CD4-positive, alpha-beta T cell treated with Interleukin-17A for 4 hours (primary cell): ENCODE data around the gene EXTL1.

Experiments
- DNase-seq: peaks from one replicate; pipeline ENCODE4 v3.0.0-alpha.2; 2020; ENCODE audit warnings: mixed read lengths

EXTL1 gene

DNA sequence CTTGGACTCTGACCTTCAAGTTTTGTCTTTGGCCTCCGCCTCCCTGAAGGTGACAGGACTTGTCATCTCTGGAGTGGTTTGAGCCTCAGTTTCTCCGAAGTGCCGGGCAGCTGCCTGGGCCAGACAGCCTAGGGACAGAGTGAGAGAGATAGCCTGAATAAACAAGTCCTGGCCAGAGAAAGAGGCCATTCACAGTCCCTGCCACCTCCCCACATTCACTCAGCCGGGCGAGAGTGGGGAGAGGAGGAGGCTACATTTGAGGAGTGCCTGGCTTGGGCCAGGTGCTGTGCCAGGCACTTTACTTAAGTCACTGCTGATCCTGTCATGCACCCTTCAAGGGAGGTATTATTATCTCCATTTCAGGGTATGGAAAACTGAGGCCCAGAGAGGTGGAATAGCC lies 3.5 kb downstream of the EXTL1 start:
- DNase-seq: no peak

DNA sequence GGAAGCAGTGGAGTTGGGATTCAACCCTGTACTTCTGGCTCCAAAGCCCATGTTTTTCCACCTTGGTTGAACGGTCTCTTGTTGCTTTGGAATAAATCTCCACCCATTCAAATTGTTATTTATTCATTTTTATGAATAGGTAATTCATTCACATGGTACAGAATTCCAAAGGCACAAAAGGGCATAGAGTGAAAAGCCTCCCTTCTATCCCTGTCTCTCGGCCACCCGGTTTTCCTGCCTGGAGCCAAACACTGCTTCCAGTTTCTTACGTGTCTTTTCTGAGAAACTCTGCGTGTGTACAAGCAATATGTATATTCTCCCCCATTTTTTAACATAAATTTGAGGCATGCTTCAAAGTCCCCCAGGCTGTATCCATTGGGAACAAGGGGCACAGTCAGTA lies 3.9 kb downstream of the EXTL1 start:
- no peak for DNase-seq

DNA sequence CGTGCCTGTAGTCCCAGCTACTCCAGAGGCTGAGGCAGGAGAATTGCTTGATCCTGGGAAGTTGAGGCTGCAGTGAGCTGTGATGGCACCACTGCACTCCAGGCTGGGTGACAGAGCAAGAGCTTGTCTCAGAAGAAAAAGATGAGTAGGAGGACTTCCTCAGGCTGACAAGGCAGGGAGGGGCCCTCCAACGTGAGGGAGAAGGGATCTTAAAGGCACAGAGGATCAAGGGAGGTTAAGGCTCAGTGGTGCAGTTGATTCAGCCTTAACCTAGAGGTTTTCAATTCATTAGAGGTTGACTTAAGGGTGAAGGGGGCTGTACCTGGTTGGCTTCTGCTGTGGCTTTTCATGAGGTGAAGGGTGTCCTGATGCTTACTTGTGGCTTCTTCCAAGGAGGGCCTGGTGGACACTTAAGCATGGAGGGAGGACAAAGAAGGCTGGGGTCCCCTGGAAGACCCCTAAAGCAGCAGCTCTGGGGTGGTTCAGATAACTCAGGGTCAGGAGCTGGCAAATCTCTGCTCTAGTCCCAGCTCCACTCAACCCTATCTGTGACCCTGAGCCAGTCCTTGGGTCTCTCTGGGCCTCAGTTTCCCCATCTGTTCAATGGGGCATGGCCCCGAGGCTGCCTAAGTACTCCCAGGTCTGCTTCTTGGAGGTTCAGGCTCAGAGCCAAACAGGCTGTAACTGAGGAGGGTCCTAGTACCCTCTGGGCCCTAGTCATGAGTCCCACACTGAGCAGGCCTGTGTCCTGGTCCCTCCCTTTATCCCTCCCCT lies 6.3 kb downstream of the EXTL1 start:
- DNase-seq: no peak

DNA sequence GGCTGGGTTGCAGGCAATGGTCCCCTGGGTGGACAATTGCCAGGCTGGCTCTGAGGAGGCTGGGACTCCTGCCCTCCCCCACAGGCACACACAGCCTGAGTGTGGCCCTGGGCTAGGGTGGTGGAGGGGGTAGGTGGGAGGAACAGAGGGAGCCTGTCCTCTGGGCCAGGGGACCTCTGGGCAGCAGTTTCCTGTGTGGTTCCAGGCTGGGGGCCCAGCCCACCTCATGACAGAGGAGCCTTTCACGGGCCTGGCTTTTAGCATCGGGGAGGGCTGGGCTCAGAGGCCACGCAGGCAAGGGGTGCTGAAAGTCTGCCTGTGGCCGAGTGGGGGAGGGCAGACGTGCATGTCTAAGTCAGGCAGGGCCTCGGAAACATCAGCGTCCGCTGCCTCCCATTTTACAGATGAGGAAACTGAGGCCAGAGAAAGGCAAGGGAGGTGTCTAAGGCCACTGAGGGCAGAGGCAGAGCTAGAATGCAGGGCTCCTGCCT lies 7.0 kb downstream of the EXTL1 start:
- no peak for DNase-seq

DNA sequence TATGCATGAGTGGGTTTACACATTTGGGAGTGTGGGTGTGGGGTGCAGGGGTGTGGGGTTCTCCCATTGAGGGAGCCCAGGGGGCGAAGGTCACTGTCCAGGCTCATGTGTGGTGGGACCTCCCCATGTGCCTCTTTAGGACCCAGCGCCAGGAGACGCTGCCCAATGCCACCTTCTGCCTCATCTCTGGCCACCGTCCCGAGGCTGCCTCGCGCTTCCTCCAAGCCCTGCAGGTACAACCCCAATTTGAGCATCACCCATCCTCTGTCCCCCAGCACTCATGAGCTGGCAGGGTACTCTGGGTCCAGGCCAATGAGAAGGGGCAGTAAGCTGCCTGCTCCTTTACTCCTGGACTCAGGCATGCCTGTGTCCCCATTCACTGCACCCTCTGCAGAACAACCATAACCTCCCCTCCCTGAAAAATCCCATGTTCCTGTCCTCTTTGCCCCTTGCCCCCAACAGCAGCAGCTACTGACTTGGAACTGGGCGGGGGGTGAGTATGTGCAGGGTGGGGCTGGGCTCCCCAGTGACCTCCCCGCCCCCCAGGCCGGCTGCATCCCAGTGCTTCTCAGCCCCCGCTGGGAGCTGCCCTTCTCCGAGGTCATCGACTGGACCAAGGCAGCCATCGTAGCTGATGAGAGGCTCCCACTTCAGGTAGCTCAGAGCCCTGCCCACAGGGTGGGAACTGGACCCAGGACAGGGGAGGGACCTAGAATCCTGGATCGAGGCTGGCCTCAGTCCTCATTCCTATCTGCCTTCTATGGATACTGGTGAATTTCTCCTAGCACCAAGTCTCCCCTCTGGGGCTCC lies 7.7 kb downstream of the EXTL1 start:
- DNase-seq: no peak

DNA sequence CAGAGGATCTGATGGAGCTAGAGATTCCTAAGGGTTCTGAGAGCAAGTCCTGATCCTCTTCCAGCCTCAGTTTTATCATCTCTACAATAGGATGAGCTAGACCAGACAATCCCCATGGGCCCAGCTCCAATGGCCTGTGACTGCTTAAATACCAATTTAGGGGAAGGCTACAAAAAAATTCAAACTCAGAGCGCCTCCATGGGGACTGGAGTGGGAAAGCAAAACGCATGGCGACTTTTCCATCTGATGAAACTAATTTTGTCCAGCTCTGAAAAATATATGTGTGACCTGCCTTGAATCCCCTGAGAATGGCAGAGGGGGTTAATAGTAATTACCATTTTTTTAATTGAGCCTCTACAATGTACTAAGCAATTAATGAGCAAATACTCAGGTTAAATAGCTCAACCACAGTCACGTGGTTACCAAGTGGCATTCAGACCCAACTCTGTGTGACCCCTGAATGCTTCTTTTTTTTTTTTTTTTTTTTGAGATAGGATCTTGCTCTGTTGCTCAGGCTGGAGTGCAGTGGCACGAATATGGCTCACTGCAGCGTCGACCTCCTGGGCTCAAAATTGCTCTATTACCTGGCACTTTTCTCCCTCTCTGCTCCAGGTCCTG lies 8.4 kb downstream of the EXTL1 start:
- no peak for DNase-seq

DNA sequence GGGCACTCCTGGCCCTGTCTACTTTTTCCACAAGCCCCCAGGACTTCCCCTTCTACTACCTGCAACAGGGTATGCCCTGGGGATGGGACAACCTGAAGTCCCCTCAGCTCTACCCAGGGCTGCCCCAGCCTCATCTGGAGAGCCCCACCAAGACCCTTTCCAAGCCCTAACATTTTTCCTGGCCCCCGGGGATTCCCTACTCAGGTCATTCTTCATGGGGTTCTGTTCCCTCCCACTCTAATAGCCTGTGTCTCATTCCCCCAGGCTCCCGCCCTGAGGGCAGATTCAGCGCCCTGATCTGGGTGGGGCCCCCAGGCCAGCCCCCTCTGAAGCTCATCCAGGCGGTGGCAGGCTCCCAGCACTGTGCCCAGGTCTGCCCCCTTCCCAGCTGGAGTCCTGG lies 9.6 kb downstream of the EXTL1 start:
- DNase-seq: no peak

DNA sequence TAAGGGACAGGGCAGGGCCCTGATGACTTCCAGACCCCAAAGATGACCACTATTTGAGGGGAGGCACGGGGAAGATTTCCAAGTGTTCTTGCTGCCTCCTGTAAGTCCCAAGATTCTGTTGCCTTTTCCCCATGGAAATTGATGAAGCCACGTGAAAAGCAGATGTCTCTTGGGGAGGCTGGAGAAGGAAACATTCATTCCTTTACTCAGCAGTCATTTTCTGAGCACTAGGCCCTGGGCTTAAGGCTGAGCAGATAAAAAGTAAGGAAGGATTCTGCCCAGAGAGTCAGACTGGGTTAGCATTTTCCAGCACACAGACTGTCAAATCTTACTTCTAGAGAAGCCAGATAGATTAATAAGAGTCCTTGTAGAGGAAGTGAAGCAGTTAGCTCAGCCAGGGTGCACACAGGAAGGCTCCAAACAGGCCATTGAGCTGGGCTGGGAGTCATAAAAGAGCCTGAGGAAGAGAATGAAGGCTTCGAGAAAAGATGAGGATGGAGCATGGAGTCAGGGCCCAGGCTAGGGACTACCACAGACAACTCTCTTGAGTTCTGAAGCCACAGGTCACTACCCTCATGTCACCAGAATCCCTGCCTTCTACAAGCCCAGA lies 10.1 kb downstream of the EXTL1 start:
- no peak for DNase-seq

DNA sequence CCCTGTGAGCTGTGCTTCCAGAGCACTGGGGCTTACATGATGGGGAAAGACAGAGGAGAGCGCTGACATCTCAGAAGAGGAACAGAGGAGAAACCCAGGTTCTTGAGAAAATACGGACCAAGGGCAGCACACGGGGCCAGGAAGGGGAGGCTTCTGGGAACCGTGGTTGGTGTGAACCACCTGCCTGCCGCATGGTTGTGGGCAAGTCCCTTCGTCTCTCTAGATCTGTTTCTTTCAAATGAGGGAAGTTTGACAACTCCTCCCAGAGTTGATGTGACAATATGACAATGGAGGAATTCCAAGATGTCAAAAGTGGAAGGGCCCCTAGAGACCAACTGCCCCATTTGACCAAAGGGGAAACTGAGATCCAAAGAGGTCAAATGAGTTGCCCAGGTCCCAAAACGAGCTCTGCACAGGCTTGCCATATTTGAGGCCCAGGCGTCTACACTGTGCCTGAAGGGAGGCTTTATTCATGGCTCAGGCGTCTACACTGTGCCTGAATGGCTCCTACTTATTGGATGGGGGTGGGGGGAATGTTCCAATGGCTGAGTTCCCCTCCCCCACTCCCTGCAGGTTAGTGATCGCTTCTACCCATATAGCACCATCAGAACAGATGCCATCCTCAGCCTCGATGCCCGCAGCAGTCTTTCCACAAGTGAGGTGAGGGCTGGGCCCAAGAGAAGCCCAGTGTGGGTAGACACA lies 11.2 kb downstream of the EXTL1 start:
- no peak for DNase-seq

DNA sequence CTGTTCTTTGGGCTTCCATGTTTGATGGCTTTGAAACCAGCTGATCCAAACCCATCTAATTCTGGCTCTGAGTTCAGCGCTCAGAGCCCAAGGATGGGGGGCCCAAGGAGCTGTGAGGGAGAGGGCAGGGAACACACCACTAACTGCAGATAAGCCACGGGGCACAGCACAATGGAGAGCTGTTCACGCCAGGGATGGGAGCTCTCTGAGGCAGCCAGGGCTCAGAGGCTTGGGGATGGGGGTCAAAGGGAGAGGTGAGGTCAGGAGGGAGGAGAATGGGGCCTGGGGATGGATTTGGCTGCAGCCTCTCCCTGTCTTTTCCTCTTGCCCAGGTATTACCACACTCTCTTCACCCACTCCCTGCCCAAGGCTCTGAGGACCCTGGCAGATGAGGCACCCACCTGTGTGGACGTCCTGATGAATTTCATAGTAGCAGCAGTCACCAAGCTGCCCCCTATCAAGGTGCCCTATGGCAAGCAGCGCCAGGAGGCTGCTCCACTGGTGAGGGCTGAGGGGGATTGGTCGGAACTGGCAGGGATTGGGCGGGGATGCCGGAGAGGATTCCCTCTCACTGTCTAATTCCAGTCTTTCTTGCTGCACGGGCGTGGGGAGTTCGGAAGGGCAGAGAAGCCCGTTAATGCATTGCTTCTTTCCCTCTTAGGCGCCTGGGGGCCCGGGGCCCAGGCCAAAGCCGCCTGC lies 13.1 kb downstream of the EXTL1 start:
- no peak for DNase-seq

DNA sequence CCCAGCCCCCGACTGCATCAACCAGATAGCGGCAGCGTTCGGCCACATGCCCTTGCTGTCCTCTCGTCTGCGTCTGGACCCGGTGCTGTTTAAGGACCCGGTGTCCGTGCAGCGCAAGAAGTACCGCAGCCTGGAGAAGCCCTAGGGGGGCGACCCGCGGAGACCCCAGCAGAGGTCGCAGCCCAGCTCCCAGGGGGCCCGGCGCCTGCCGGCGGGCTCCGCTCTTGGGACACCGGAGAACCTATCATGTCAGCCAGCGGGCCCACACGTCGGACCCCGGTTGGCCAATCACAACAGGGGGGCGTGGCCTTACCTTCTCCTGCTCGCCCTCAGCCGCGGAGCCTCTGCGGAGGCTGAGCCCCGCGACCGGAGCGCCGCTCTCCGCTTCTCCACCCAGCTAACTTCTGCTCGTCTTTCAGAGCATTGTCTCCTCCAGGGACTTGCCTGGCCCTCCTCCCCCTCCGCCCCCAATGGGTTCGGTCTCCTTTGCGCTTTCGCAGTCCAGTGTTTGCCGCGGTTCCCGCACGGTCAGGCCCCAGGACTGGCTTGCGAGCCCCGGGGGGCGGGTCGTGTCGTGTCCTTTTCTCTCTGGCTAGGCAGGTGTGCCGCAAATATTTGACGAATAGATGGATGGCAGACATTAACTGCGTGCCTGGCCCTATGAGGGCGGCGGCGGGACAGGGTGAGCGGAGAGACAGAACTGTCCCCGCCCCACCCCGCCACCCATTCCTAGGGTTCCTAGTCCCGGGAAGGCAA lies 13.8 kb downstream of the EXTL1 start:
- DNase-seq: peak; percentile 97

DNA sequence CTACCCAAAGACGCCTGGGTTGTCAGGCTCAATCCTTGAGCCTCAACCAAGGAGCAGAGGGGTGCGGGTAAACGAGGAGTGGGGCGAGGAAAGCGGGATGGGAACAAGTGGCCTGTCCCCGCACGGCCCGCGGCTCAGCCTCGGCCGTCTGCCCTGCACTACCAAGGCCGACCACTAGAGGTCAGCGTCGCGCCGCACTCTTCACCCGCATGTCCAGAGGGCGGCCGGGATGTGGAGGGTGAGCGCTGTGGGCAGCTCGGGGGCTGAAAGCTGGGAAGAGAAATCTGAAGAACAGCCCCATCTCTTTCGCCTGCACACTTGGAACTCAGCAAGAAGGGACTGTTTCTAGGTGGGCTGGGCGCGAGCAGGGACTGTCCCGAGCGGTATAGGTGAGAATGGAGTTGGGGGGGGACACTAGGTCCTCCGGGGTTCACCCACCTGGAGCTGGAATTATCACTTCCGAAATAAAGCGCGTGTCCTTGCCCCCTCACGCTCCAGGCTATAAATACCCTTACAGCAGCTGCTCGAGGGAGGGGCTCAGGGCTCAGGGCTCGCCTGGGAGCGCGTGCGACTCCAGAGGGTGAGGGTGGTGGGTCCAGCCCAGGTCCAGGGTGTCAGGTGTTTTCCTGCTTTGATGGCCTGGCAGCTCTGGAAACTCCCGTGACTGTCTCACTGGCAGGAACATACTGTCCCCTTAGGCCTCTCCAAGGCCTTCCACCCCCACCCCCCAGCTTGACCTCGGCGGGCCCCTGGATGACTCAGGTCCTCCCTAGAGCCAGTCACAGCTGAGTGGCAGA lies 14.6 kb downstream of the EXTL1 start:
- DNase-seq: peak; percentile 81

DNA sequence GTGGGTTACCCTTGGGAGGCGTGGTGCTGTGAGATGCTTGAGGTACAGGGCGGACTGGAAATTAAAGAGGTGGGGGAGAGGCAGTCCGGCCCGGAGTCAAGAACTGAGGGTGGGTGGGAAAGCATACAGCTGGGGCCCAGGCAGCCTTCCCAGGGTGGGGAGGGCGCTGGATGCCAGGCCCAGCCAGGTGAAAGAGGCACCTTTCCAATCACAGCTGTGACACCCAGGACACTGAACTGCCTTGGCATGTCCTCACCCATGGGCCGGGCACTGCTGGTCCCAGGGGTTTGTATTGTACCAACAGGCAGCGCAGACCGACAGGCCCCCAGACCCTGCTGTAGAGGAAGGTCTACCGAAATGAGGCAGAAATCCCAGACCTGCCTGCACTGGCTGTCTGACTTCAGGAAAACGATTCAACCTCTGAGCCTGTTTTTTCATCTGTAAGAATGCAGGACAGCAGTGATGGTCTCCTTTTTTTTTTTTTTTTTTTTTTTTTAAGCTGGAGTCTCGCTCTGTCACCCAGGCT lies 15.2 kb downstream of the EXTL1 start:
- DNase-seq: no peak

DNA sequence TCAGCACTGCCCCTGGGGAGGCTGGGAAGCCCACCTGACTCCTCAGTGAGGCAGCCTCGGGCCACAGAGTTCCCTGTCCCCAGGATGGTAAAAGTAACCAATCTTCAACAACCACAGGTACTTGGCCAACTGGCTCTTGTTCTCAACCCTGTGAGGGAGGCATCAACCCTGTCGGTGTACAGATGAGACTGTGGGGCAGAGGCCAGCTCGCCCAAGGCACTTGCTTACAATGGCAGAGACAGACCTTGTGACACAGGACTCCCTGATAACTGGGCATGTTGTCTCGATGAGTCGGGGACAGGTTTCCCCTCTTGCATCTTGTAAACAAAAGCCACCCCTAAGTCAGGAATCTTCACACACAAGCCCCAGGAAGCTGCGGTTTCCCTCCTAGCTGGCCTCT lies 16.3 kb downstream of the EXTL1 start:
- DNase-seq: no peak

DNA sequence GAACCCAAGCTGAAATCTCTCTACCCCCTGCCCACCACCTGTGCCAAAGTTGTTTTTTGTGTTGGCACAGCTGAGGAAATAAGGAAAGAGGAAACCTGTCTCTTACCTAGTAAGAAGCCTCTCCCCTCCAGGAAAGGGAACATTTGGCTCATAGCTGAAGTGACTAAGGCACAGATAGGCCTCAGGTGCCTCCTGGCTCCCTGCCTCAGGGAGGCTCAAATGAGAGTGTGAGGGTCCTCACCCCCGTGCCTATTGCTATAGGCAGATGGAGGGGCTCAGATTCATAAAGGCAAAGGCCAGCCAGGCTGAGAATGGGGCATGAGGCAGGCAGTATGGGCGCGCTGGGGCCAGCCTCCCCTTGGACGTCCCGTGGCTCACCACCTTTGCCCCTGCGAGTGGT lies 16.9 kb downstream of the EXTL1 start:
- no peak for DNase-seq

DNA sequence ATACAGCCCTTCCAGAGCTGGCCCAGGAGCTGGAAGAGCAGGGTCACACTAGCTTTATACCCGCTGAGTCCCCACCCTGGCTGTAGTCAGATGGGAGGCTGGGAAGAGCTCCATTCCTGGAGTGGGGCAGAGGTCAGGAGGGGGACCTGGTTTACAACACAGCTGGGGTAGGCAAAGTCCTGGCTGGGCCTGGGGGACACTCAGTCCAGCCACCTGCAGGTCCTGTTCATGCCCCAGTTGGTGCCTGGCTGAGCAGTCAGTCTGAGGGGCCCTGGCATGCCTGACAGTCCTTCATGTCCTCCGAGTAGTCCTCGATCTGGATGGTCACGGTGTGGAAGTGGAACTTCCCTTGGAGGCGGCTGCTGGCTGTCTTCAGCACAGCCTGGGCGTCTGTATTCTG lies 17.3 kb downstream of the EXTL1 start:
- no peak for DNase-seq

DNA sequence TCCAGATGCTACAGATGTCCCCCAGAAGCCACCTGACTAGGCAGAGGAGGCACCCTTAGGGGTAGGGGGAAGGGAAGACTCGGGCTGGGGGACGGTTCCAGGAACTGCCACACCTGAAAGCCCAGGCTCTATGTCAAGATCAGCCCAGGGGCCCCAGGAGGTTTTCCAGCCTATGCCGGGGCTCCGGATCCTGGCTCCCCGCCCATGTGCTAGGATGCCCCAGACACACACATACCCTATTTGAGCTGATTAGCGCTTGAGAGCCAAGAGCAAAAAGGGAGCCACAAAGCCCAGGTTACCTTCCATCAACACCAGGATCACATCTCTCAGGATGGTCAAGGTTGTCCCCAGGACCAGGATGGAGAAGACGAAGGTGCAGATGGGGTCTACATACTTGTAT lies 19.8 kb downstream of the EXTL1 start:
- no peak for DNase-seq

DNA sequence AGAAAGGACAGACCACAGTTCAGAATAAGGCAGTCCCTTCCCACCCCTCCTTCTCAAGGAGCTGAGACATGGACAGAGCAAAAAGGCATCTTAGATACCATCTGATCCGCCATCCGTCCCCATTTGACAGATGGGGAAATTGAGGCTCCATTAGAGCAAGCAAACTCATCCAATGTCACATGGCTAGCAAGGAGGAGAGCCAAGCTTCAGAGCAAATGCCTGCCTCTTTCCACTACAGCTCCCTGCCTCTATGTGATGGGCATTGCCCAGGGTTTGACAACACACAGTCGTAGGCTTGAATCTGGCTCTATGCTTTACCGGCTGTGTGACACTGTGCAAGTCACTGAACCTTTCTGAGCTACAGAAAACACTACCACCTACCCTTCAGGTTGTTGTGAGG lies 20.4 kb downstream of the EXTL1 start:
- DNase-seq: no peak

DNA sequence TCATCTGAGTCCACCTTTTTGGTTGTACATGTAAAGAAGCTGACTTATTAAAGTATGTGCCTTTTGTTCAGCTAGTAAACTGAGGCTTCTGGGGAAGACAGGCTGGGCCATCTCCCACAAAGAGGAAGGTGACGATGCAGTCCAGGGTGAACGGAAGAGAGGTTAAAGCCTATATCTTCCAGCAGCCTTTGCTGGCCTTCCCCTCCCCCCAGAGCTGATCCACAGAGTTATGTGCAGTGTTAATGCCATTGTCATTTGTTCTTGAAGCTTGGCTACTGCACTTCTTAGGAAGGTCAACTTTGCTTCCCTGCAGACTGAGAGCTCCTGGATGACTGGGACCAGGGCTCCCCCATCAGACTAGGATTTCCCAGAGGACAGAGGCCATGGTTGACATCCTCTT lies 22.2 kb downstream of the EXTL1 start:
- DNase-seq: no peak

DNA sequence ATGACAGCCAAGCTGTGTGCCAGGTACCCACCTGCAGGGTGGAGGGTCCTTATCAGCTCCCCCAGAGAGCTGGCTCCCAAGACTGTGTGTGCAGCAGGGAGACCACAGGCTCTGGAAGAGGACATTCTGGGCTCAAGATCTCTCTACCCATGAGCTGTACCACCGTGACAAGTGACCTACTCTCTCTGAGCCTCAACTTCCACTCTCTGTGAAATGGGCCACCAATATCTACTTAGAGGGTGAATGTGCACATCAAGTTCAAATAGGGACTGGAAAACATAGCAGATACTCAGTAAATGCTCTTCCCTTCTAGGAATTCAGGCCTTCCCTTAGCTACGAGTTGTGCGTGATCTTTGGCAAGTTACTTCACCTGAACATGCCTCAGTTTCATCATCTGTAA lies 22.8 kb downstream of the EXTL1 start:
- no peak for DNase-seq
